Hematopoietic multipotent progenitor cell treated with erythropoietin and hydrocortisone succinate and interleukin-3 and kit ligand, for 6 days (in vitro differentiated cells): ENCODE data around the gene SUSD3.

ENCODE experiments used
- DNase-seq: peaks from one replicate; pipeline ENCODE4 v3.0.0-alpha.2; 2015

The SUSD3 gene

DNA sequence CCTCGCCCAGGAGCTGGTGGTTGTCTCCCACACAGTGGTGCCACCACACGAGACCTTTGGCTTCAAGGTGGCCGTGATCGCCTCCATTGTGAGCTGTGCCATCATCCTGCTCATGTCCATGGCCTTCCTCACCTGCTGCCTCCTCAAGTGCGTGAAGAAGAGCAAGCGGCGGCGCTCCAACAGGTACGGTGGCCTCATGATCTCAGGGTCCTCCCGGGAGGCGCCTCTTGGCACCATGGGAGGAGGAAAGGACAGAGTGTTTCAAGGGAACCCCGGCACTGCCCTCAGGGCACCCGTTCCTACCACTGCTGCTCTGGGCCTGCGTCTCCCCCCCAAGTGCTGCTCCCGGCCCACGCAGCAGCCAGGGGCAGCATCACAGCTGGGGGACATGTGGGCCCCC, 19.3 kb downstream of the SUSD3 start:
- no peak for DNase-seq

DNA sequence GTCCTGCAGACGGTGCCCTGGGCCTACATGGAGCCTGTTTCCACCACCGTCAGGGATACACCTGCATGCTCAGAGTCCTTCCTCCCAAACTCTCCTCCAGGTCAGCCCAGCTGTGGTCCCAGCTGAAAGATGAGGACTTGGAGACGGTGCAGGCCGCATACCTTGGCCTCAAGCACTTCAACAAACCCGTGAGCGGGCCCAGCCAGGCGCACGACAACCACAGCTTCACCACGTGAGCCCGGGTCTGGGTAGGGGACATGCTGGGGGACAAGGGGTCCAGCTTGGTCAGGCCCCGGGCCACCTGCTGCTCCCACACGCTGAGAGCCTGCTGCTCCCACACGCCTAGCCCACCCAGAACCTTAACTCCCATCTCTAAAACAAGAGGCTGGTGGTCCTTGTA, 20.9 kb downstream of the SUSD3 start:
- no peak for DNase-seq

DNA sequence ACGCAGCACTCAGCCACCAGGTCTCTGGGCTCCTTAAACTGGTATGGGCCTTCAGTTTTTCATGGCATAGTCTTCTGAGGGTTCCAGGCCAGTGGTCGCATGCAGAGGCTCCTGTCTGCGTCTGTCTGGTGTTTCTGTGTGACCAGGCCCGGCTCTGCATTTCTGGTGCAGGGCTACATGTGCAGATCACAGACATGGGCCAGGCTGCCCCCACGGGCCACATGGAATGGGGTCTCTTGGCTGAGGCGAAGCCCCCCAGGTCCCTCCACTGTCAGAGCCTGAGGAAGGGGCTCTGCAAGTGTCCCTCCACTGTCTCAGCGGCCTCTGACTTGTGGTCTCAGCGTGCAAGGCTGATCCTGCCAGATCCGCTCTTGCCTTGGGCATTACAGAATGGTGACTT, 21.9 kb downstream of the SUSD3 start:
- no peak for DNase-seq

DNA sequence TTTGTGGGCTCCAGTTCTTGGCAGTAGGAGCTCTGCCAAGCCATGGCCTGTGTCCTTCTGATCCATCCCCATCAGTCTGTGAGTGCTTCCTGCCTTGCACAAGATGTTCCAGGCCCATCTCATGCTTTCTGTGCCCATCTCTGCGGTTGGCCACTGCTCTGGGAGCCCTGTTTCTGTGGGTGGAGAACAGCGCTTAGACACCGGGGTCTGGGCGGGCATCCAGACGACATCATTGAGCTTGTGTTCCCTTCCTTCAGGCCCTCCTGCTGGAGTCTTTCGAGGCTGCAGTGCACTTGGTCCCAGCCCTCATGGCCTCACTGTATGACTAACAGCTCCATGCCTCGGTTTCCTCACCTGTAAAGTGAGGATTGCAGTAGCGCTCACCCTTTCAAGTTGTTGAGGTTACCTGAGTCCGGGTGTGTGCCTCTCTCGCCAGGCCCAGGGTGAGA, 22.6 kb downstream of the SUSD3 start:
- DNase-seq: no peak

DNA sequence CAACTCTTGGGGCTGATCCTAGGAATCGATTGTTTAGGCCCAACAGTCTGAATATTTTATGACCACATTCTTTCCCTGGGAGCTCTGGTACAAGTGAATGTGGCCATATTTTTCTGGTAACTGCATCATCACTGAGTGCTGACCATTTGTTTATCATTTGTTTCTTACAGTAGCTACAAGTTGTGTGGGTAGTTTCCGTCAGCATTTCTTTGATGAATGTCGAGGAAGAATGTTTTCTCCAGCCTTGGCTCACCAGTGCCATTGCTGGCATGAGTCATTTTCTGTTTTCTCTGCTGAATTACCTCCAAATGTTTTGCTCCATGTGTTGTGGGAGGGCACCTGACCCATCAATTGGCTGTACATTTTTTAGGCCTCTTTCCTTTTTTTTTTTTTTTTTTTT, 23.4 kb downstream of the SUSD3 start:
- no peak for DNase-seq

DNA sequence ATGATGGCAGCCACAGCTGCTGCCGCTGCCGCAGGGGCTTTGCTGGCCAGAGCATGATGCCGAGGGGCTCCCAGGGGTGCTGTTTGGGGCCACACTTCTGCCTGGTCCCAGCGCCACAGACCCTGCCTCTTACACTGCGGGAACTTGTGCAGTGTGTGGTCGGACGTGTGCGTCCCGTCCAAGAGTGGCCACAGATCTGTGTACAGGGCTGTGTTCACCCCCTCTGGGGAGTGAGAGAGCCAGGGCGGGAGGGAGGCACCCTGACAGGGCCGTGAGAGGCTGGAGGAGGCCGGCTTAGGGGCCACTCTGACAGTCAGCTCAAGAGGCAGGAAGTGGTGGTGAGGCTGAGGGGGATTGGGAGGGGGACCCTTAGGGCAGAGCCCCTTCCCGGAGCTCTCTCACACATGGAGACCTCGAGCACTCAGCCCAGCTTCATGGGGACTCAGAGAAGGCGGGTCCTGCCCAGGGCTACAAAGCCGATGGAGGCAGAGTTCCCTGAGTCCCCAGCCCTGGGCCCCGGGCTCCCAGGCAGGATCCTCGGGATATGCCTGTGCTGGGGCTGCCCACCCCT, 24.4 kb downstream of the SUSD3 start:
- DNase-seq: peak; percentile 26

DNA sequence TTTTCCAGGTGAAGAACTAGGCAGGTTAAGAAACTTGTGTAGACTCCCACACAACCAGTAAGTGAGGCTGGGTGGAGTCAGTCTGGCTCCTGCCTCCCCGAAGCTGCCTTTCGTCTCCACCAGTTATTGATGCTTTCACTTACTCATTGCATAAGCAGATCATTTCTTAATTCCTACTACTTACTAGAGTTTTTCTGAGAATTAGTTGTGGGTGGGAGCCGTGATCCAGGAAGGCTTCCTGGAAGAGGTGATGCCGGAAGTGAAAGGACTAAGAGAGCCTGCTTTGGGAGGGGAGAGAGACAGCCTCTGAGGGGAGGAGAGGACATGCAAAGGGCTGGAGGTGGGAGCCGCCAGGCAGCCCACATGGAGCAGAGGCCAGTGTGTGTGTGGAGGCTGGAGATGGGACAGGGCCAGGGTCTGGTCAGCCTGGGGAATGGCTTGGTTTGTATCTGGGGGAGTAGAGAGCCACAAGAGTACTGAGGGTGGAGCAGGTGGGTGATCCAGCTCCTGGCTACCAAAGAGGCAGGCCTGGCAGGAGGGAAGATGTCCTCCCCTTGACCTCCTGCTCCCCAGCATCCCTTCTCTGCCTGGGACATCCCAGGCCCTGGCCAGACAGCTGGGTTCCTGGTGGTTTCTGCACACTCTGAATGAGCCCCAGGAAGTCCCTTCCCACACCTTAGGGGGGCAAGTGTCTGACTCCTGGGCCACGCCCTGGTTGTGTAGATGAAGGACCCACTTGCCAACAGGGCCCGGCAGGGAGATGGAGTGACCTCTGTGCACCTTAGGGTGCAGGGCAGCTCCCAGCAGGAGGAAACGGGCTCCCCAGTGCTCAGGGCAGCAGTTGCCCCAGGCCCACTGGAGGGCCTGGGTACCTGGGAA, 25.3 kb downstream of the SUSD3 start:
- no peak for DNase-seq

DNA sequence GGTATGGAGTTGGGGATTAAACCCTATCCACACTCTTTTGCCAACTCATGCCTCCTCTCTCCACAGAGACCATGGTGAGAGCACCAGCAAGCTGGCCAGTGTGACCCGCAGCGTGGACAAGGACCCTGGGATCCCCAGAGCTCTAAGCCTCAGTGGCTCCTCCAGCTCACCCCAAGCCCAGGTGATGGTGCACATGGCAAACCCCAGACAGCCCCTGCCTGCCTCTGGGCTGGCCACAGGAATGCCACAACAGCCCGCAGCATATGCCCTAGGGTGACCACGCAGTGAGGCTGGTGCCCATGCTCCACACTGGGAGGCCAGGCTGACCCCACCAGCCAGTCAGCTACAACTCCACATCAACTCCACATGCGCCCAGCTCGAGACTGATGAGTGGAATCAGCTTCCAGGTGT, 26.0 kb downstream of the SUSD3 start:
- DNase-seq: no peak

DNA sequence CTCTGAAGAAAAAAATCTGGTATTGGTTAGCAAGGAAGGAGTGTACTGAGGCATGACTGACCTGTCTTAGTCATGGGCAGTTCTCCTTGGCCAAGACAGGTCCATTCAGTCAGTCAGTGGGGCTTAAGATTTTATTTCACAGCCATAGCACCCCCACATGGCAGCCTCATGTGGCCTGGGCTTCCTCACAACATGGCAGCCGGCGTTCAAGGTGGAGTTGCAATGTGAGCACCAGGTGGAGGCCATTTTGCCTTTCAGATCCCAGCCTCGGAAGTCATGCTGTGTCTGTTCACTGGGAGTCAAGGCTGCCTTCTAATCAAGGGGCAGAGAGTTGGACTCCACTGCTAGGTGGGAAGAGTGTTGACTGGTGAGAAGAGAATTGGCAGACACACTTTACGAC, 27.2 kb downstream of the SUSD3 start:
- DNase-seq: no peak

DNA sequence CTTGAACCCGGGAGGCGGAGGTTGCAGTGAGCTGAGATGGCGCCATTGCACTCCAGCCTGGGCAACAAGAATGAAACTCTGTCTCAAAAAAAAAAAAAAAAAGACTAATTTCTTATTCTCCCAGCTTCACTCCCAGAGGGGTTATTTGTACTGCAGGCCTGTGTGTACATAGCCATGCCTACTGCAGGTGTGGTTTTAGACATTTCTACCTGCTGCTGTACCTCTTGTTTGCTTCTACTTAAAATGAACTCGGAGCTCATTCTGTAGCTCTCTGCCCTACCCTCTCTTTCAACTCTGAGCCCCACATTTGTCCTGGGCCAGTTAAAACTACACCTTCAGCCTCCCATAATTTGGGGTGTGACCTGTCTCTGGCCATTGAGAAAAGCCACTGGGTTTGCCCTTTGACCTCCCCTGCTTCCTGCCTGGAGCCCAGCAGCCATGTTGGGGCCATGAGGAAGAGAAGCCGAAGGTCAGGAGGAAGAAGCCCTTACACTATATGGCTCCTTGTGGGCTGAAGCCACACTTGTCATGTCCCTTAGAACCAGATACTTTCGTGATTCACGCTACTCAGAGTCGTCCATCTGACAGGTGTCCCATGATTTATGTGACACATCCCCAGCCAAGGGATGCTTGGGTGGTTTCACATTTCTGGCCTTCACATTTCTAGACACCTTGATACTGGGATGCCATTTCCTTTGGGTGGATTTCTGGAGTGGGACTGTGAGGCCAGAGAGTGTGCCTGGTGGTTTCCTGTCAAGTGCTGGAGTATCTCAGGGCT, 28.1 kb downstream of the SUSD3 start:
- no peak for DNase-seq

DNA sequence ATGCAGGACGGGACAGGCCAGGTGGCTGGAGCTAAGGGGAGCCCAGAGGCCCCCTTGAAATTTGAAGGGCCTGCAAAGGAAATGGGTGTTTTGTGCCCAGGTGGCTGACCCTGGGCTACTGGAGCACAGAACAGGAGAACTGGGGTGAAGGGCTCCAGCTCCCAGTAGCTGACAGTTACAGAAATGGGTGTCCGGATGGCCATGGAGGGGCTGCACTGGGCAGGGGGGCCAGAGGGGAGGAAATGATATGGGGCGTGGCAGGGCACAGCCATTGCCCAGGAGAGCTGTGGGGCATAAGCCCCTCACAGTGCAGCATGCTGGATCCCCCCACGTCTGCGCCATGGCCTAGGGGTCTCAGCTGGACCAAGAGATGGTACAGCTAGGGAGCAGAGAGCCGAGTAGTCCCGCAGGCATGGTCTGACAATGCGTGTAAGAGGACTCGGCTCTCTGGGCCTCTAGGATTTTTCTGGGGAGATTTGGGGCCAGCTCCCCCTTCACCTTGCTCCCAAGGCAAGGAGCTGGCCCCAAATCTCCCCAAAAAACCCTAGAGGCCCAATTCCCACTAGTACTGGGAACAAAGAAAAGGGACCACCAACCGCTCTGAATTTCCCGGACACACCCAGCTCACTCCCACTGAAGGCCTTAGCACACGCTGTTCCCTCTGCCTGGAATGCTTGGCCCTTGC, 29.6 kb downstream of the SUSD3 start:
- no peak for DNase-seq

DNA sequence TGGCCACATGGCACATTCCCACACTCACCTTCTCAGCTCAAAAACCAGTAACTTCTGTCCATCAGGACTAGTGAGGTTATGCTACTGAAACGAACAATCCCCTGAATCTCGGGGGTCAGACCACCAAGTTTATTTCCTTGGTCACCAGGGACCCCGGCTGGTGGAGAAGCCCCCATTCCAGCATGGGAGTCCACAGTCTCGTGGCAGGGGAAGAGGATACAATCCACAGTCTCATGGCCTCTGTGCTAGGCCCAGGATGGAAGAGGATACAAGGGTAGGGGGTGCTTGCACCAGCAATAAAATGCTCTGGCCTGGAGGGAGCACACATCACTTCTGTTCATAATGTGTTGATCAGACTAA, 30.1 kb downstream of the SUSD3 start:
- DNase-seq: no peak

DNA sequence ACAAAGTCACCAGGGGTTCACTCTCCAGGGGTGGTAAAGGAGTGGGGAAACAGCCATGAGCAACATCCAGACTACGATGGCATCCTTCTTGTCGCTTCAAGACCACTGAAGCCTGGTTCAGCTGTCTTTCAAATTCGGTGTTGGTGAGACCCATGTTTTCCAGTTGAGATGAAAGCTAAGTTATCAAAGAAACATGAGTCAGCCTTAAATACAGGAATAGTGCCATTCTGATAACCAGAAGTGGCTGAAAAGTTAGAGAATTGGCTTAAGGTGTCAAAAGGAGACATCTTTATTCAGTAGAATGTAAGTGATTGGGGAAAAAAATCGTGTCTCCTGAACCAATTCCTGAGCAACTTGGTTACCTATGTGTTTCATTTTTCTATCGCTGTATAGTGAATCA, 30.5 kb downstream of the SUSD3 start:
- no peak for DNase-seq

DNA sequence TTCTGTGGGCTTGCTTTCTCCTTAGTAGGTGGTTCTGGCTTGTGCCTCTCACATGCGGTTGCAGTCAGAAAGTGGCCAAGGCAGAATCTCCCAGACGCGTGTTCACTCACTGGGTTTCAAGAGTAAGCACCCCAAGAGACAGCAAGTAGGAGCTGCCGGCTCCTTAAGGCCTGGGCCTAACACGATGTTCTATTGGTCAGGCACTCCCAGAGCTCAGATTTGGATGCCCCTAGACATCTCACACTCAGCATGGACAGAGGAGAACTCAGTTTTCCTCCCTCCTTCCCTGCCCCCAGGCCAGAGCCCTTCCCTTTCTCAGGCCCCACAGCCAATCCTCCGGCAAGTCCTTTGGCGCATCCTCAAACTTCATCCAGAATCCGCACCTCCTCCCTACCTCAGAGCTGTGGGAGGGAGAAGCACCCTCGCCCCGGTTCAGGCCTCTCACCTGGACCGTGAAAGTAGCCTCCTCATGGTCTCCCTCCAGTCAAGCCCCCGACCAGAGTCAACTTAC, 31.0 kb downstream of the SUSD3 start:
- DNase-seq: no peak

DNA sequence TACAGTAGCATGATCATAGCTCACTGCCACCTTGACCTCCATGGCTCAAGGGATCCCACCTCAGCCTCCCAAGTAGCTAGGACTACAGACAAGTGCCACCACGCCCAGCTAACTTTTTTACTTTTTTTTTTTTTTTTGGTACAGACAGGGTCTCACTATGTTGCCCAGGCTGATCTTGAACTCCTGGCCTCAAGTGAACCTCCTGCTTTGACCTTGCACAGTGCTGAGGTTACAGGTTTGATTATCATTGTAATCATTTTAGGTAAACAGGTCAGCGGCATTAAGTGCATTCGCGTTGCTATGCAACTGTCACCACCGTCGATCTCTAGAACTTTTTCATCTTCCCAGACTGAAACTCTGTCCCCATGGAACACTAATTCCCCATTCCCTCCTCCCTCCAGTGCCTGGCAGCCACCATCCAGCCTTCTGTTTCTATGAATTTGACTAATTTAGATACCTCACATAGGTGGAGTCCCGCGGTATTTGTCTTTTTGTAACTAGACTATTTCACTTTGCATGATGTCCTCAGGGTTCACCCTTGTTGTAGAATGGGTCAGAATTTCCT, 31.7 kb downstream of the SUSD3 start:
- no peak for DNase-seq

DNA sequence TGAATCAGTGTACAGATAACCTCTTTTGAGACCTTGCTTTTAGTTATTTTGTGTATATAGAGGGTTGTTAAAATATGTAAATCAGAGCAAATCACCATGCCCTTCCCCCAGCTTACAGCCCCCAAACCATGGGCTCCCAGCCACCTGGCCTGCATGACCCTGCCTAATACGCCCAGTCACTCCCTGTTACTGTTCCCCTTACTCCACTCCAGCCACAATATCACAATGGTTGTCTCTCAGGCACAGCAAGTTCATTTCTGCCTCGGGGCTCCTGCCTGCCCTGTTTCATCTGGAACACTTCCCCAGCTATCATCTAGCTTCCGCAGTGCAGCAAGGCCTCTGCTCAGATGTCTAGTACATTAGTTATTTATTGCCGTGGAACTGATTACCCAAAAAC, 32.6 kb downstream of the SUSD3 start:
- DNase-seq: no peak

DNA sequence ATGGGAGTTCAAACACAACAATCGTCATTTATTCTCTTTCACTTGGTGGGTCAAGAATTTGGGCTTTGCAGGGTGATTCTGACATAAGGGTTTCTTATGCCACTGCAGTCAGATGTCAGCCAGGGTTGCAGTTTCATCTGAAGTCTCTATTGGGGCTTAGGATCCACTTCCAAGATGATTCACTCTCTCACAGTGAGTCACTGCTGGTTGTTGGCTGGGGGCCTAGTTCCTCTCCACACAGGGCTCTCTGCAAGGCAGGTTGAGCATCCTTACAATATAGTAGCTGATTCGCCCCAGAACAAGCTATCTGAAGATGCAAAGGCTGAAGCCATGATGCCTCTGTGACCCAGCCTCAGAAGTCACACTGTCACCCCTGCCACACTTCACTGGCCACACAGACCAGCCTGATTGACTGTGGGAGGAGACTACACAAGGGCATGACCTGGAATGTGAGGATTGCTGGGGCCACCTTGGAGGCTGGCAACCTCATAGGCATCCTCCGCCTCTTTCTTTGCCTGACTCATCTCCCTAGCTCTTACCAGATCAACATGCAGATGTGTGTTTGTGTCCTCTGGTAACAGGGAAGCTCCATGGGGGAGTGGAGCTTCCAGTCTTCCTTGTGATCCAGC, 33.1 kb downstream of the SUSD3 start:
- DNase-seq: no peak

DNA sequence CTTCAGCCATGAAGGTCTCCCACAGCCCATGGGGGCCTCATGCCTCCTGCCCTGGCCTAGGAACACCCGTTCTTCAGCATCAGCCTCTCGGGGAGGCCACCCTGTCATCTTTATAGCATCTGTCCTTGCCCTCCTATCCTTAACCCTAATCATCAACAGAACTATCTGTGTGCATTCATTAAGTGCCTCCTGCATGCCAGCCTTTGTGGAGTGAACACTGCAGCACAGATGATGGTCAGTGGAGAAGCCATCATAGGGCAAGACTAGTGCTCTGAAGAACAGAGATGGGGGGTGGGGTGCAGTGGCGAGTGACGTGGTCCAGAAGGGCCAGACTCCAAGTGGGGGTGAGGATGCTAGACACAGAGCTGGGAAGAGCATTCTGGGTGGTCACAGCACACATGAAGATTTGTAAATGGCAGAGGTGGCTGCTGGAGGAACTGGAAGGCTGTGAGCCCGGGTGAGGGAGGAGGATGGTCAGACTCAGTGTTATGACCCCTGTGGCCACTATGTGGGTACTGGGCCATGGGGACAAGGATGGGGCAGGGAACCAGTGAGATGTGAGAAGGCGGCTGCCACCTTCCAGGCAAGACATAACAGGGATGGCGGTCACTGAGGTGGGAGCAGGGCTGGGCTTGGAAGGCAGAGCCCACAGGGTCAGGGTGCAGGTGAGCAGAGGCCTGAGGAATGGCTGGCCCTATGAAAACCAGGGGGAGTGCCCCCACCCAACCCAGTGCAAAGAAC, 33.9 kb downstream of the SUSD3 start:
- DNase-seq: no peak

DNA sequence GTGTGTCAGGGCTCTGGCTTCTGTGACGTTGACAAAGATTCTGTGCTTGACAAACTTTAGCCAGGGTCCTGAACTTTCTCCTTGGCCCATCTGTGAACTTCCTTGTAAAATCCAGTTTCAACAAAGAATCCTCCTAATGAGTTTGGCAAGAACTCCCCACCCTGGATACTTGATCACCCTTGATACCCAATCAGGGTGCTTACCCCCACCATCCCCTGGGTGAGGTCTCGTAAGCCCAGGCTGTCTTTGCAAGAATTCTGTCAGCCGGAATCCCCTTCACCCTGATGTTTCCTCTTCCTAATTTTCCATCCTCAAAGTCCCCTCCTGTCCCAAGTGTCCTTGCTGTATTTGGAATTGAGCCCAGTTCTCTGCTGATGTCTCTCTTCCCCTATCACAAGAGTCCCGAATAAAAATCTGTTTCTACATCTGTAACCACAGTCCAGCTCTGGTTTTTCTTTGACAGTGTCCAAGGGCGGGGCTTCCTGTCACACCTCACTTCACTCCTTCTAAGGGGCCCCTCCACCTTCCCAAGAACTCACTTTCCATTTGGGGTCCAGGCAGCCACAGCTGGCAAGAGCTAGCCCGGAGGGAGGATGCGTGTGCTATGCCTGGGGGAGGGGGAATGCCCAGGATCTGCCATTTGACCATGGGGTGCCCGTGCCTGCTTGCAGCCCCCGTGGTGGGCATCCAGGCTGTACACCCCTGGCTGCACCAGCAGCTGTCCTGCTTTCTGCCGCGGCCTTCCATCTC, 34.8 kb downstream of the SUSD3 start:
- DNase-seq: peak; percentile 84

DNA sequence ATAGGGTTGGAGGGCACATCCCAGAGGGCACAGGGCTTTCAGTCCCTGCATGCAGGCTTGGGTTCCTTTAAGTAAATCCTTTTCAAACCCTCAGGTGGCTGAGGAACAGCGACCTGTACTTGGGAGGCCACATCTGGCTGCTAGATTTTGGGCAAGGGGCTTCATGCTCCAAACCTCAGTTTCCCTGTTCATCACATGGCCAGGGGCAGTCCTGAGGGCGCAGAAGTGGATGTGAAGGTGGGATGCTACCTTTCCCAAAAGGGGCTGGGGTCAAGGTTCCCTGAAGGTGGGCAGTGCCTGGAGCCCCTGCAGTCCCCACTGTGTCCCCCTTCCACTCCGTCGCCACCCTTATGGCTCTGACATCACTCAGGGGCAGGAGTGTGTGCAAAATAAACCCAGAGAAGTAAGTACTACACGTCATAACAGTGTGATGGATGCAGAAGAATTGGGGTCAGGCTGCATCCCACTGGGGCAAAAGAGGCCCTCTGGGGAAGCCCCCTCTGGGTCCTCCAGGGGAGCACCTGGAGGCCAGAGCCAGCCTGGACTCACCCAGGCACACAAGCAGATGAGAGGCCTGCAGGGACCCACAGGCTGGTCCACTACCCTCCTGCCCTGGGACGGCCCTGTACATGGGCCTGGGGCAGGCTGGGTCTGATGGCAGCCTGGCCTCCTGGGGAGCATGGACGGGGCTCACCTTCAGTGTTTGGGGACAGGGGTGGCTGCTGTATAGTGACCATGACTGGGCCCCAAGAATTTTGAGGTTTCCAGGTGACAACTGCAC, 35.6 kb downstream of the SUSD3 start:
- no peak for DNase-seq
